Activated gamma-delta T cell treated with anti-CD3 and anti-CD28 coated beads, Interleukin-2, amount 50 U/mL, for 16 hours (primary cell): Measurements from ENCODE around the gene SRC.

Experiments
- DNase-seq: peaks from one replicate; pipeline ENCODE4 v3.0.0-alpha.2; 2020; ENCODE audit warnings: low read depth

Gene SRC

GRCh38 chr20:37345339-37346235 is at the start of gene SRC:
Gene SRC (plus strand): TSS chr20:37346140. CDS start chr20:37384154, 38,014 bp downstream.
- no peak for DNase-seq

- no peak for DNase-seq
Measured at GRCh38 chr20:37296371-37296770, 49.6 kb upstream of the SRC start.

GRCh38 chr20:37297066-37297736 is 48.7 kb upstream of the SRC start:
- no peak for DNase-seq

- no peak for DNase-seq
Measured at GRCh38 chr20:37298190-37298939, 47.6 kb upstream of the SRC start.

- DNase-seq, result no peak
Measured at GRCh38 chr20:37299718-37300528, 46.0 kb upstream of the SRC start.

GRCh38 chr20:37301120-37301519 is 44.8 kb upstream of the SRC start:
- DNase-seq, result no peak

- DNase-seq, result no peak
Measured at GRCh38 chr20:37301558-37301957, 44.4 kb upstream of the SRC start.

- DNase-seq, result no peak
Measured at GRCh38 chr20:37302981-37303380, 43.0 kb upstream of the SRC start.

- DNase-seq, result no peak
Measured at GRCh38 chr20:37303637-37304036, 42.3 kb upstream of the SRC start.

- DNase-seq, result no peak
Measured at GRCh38 chr20:37305079-37305478, 40.9 kb upstream of the SRC start.

- no peak for DNase-seq
Measured at GRCh38 chr20:37305839-37306238, 40.1 kb upstream of the SRC start.

GRCh38 chr20:37308086-37309050 is 37.6 kb upstream of the SRC start:
- no peak for DNase-seq

GRCh38 chr20:37309290-37309689 is 36.6 kb upstream of the SRC start:
- DNase-seq, result no peak

- no peak for DNase-seq
Measured at GRCh38 chr20:37309936-37310590, 35.9 kb upstream of the SRC start.

- no peak for DNase-seq
Measured at GRCh38 chr20:37310951-37311350, 35.0 kb upstream of the SRC start.

GRCh38 chr20:37311710-37312355 is 34.1 kb upstream of the SRC start:
- DNase-seq, result no peak

GRCh38 chr20:37313546-37314091 is 32.3 kb upstream of the SRC start:
- no peak for DNase-seq

GRCh38 chr20:37314099-37314498 is 31.8 kb upstream of the SRC start:
- DNase-seq, result no peak

GRCh38 chr20:37314617-37315016 is 31.3 kb upstream of the SRC start:
- no peak for DNase-seq
